ENCODE data around the gene SH3PXD2B.

GRCh38 chr5:172312286-172312685 lies 142.0 kb downstream of the SH3PXD2B start:
- TF ChIP-seq, protein P1, sequence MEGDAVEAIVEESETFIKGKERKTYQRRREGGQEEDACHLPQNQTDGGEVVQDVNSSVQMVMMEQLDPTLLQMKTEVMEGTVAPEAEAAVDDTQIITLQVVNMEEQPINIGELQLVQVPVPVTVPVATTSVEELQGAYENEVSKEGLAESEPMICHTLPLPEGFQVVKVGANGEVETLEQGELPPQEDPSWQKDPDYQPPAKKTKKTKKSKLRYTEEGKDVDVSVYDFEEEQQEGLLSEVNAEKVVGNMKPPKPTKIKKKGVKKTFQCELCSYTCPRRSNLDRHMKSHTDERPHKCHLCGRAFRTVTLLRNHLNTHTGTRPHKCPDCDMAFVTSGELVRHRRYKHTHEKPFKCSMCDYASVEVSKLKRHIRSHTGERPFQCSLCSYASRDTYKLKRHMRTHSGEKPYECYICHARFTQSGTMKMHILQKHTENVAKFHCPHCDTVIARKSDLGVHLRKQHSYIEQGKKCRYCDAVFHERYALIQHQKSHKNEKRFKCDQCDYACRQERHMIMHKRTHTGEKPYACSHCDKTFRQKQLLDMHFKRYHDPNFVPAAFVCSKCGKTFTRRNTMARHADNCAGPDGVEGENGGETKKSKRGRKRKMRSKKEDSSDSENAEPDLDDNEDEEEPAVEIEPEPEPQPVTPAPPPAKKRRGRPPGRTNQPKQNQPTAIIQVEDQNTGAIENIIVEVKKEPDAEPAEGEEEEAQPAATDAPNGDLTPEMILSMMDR (IDR thresholded peaks at IDR 0.05), result no peak
- TF ChIP-seq EP300 (IDR thresholded peaks at IDR 0.05) (no peak), POLR2A (IDR thresholded peaks at IDR 0.05) (no peak), POLR2AphosphoS5 (IDR thresholded peaks at IDR 0.05) (no peak)

Data from upper lobe of left lung (tissue), 4 donors.